NCI-H524 (cell line): ENCODE results near the gene SCRT2.
A peak's percentile ranks its signal among the peaks of the same experiment; 100 is the strongest.
"Not testable (repeated sequence)": the region's sequence is repeated elsewhere in the genome, so short reads cannot be mapped to it uniquely, and the experiment has no call there.

ENCODE experiments used
- DNase-seq, 2 experiments: peaks; one replicate each; lab custom pipeline; 2025; lab: John Stamatoyannopoulos, UW

Gene SCRT2

DNA sequence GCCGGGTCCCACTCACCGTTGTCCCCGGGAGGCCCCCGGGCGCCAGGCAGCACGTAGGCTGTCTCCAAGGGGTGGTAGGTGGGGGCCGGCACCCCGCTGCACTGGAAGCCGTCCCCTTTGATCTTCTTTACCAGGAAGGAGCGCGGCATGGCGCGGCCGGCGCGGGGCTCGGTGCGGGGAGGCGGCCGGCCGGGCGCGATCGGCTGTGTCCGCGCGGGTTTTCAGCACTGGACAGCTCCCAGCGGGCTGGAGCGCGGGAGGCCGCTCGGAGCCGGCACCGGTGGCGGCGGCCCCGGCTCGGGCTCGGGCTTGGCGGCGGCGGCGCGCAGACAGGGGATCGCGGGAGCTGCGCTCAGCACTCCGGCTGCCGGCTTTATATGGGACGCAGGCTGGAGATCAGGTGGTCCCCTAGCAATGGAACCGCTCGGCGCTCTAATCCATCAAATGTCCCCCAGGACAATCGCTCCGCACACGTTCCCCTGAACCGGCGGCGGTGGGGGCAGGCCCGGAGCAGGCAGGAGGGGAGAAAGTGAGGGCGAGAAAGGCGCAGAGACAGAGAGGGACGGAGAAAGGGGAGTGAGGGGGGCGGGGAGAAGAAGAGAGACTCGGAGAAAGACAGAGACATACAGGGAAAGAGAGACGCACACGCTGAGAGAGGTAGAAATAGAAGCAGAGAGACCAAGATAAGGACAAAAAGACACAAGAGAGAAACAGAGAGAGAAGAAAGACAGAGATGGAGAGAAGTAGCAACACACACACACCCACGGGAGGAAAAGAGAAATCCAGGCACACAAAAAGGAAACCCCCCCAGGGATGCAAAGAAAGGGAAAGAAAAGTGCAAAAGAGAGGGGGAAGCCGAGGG, at the start of gene SCRT2:
Gene SCRT2, minus strand, starts transcription at position 350 of the 862 bp plus-strand sequence. Its CDS starts 201 bp downstream, at position 149.
- DNase-seq: peak; percentile 66 to 74

GRCh38 chr20:724797-725196, 49.2 kb upstream of the SCRT2 start:
- DNase-seq: not testable (repeated sequence)

DNA sequence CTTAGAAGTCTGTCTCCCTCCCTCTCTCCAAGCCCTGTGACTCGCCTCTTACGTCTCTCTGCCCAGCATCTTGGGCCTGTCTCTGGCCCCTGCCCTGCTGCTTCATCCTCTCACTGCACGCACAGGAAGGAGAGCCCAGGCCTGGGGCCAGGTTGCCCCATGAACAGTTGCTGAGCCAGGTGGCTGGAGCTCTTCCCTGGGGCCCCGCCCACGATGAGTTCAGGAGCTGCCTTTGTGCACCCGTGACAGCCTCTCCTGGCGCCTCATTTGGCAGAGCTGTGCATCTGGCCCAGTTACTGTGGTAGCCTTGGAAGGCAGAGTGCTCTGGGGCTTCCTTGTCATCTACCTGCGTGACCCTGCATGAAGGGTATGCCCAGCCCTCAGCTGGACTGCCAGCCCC, 48.2 kb upstream of the SCRT2 start:
- peak; percentile 87 to 94 for DNase-seq

GRCh38 chr20:722822-723644, 47.4 kb upstream of the SCRT2 start:
- DNase-seq: no peak

GRCh38 chr20:721876-722275, 46.3 kb upstream of the SCRT2 start:
- DNase-seq: no peak

GRCh38 chr20:719816-720215, 44.2 kb upstream of the SCRT2 start:
- DNase-seq: peak in 1 of 2 experiments; percentile 49

DNA sequence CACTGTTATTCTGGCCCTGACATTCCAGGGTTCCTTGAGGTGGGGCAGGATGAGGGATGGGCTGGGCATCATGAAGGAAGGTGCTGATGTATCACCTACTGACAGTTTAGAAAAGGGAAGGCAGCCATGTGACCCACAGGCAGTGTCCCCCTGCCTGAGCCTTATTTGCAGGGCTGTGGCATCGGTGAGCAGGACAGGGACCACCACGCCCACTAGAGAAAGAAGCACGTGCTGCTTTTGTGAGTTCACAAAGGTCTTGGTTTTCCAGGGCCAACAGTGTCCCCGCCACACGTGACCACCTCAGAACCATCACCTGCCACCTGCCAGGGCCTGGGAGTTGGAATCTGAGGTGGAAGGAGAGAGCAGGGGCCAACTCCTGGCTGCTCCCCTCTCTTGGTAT, 43.5 kb upstream of the SCRT2 start:
- DNase-seq: no peak

DNA sequence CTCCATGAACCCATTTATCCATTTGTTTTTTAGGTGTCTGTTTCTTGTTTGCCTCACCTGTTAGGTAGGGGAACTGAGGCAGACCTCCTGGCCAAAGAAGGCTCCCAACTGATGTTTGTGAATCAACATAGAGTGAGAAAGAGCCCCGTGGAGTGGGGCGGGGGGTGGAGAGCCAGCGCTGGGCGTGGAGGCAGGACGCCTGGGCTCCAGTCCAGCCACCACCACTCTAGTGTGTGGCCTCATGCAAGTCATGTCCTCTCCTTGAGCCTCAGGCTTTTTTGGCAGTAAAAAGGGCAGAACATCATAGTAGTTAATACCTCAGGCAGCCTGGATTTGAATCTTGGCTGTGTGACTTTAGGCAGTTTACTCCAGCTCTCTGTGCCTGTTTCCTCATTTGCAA, 42.2 kb upstream of the SCRT2 start:
- no peak for DNase-seq

DNA sequence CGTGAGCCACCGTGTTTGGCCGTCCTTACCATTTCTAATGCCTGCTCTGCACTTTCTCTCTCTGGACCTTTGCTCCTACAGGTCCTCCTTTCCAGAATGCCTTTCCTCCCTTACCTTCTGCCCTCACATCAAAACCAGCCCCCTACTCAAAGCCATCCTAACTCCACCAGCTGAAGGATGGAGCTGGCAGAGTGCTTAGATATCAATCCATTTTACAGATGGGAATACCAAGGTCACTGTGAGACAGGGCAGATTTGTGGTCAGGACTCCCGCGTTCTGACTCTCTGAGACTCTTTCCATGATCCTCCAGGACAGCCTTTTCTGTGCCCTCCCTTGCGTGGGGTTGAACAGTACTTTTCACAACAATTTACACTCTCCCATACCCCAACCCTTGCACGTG, 41.7 kb upstream of the SCRT2 start:
- DNase-seq: no peak

DNA sequence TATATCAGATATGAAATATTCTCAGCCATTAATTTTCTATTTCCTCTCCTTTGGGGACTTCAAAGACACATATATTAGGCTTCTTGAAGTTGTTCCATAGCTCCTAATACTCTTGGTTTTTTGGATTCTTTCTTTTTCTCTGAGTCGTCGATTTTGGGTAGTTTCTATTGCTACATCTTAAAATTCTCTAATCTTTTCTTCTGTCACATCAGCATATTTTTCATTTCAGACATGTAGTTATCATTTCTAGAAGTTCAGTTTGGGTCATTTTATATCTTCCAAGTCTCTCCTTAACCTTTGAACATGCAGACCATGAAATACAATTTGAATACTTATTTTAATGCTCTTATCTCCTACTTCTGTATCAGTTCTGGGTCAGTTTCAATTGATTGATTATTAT, 38.9 kb upstream of the SCRT2 start:
- DNase-seq: no peak

DNA sequence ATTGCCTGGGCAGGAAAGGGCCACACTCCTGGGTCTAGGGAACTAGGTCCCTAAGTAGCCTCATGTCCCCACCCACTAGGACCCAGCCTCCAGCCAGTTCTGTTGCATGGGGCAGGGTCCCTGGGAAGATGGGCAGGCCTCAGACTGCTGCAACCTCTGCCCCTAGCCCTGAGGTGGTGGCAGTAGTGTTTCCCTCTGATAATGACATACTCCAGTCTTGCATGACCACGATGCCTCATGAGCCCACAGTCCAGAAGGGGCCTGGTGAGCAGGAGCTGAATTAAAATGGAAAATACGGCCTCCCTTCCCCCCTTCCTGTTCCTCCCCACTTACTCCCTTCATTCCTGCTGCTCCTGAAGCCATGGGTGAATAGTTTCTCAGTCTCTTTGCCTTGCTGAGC, 36.0 kb upstream of the SCRT2 start:
- DNase-seq: no peak

DNA sequence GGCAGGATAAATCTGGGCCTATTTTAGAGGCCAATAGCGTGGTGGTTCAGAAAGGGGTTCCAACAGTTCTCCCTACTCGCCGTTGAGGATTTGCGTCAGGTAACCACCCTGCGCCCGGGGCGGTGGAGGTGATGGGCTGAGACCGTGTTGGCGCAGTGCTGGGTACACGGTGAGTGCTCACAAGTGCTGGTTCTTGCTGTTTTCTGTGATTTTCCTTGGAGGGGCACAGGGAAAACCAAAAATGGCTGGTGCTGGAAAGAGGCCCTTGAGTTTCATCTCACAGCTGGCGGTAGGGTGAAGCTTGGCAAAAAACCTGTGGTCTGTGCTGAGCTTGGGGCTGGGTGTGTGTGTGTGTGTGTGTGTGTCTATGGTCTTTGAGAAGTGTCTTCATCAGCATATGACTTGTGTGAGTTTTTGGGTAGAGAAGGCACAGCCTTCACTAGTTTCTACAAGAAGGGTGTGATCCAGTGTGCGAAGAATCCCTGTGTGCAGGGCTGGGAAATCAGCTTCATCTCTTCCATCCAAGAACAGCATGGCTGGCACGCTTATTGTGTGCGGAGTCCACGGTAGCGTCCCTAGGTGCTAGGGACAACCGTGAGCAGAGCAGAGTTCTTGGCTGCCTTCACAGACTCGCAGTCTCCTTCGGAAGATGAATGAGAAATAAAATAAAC, 35.3 kb upstream of the SCRT2 start:
- no peak for DNase-seq

DNA sequence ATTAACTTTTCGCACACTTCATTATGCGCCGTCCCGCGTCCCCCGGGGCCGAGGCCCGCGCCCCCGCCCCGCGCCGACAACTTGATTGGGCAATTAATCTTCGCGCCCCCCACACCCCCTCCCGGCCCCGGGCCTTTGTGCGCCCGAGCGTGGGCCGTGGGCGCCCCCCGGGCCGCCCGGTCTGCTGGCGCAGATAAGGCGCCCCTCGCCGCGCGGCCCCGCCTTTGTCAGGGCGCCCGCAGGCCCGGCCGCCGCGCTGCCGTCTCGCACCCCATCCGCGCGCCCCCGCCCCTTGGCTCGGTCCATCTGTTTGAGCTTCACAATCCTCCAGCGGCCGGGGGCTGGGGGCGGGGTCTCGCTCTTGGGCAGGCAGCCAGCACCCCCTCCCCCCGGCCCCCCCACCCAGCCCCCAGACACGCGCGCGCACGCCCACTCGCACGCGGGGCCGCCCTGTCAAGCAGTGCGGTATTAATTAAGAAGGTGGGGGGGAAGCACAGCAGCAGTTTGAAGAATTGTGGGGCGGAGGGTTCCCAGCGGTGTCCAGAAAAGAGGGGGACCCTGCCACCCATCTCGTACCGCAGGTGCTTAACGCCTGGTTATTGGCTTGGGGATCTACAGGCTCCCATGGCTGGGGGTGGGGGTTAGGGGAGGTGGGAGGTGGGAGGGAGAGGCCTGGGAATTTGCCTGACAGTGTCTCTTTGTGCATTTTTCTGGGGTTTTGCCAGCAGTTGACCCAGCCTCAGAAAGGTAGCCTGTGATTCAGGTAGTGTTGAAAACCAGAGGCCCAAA, 34.6 kb upstream of the SCRT2 start:
- peak; percentile 58 to 75 for DNase-seq

DNA sequence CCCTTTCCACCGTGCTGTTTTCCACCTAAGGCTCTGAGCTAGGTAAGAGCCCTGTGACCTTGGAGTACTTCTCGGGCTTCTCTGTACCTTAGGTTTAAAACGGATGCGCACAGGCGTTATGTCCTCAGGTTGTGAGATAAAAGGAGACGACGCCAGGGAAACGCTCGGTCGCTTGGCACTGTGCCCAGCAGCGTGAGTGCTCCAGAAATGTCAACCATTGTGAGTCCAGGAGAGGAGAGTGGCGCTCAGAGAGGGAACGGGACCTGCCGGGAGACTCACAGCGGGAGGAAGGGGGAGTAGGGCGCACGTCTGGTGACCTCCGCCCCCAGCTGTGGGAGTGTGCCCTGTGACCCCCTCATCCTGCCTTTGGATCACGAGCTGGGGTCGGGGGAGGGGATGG, 33.8 kb upstream of the SCRT2 start:
- peak; percentile 39 to 71 for DNase-seq

GRCh38 chr20:708956-709355, 33.4 kb upstream of the SCRT2 start:
- no peak for DNase-seq

- DNase-seq: no peak
Measured at GRCh38 chr20:707451-708110, 32.0 kb upstream of the SCRT2 start.

- no peak for DNase-seq
Measured at GRCh38 chr20:706366-706885, 30.8 kb upstream of the SCRT2 start.

DNA sequence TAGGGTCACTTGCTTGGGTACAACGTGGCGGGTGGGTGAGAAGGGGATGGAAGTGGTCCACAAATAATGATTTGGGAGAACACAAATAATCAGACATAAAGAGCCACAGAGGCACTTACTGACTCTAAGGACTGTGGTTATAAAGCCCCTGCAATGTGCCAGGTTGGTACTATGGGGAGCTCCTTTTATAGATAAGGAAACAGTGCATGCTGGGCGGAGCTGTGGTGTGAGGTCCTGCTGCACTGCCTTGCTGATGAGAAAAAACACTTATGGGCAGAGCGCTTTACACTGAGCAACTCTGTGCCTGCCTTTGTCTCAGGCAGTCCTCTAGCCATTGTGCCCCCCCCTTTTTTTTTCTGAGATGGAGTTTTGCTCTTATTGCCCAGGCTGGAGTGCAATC, 29.1 kb upstream of the SCRT2 start:
- DNase-seq: no peak

DNA sequence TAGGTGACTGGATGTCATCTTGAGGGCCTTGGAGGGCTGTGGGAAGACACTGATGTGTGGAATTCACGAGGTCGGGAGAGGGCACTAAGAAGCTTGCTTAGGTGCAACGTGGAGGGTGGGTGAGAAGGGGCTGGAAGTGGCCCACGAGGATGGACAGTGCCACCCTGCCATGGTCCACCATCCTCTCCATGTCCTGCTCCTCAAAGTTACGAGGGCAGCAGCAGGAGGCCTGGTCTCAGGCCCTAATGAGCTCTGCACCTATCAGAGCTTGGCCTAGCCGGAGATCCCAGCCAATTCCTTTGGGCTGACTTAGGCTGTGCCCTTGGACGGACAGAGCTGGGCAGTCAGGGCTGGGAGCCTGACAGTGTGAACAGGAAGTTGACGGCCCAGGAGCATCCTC, 27.8 kb upstream of the SCRT2 start:
- no peak for DNase-seq

DNA sequence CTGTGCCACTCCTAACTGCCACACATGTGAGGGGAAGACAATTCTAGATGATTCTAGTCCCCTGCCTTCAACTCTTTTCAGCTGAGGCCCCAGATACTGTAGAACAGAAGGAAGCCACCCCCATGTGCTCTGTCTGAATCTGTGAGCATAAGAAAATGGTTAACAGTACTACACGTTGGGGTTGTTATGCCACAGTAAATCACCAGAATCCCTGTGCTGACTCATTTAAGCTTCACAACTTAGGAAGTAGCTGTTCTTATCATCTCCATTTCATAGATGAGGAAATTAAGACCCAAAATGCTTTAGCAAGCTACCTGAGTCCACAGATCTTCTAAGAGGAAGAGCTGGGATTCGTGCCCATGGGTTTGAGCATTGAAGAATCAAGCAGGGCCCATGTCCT, 27.4 kb upstream of the SCRT2 start:
- no peak for DNase-seq
